ENCODE results near the gene SDK2. TPM values are rescaled to one million over a fixed set of nuclear protein-coding genes. Genes with fewer than 3 reads are reported as not detected.

The SDK2 gene
- polyA plus RNA-seq, 2 donors = 0.29 to 0.55 TPM

GRCh38 chr17:73354423-73355284, 289.6 kb downstream of the SDK2 start:
- WGBS, 2 donors = 92 to 94% methylated on average over 20 to 21 of the region's 21 CpGs
- Histone ChIP-seq H3K4me3 (ENCODE audit: low read depth in 1 of 2, low read length in 2 of 2) (no peak overlapping the region), H3K27me3 (ENCODE audit: control insufficient read depth in 1 of 2, insufficient read depth in 2 of 2, low read length in 2 of 2) (no peaks in the 10 kb centered on the region), H3K27ac (ENCODE audit: low read depth in 2 of 2, low read length in 1 of 2) (no peak overlapping the region), H3K4me1 (ENCODE audit: control insufficient read depth in 2 of 2, insufficient read depth in 2 of 2, low read length in 1 of 2) (peaks cover 5 to 11% of the 10 kb centered on the region in 2 donors), H3K36me3 (ENCODE audit: control insufficient read depth in 2 of 2, insufficient read depth in 2 of 2, low read length in 1 of 2) (no peaks in the 10 kb centered on the region), H3K9me3 (ENCODE audit: control insufficient read depth in 2 of 2, insufficient read depth in 1 of 2, low read depth in 1 of 2, low read length in 1 of 2) (no peaks in the 10 kb centered on the region)

DNA sequence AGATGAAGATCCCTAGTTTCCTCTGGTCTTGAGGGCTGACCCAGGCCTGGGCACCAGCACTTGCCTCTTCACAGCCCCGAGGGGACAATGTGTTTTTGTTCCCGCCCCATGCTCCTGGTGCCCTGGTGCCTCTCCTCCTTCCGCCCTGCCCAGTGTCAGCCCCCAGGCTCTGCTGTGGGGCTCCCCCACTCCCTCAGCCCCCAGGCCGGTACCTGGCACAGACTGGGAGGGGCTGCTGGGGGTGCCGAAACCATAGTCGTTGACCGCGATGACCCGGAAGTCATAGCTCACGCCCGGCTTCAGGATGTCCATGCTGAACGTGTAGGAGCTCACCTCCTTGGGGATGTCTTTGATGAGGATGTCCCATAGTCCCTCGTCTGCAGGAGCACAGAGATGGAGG, 292.0 kb downstream of the SDK2 start:
- no peaks in the 10 kb centered on the region for H3K9me3 ChIP-seq (ENCODE audit: control insufficient read depth in 2 of 2, insufficient read depth in 1 of 2, low read depth in 1 of 2, low read length in 1 of 2)
- 90 to 91% methylated on average over 13 of the region's 13 CpGs for WGBS, 2 donors
- no peak overlapping the region for H3K27ac ChIP-seq (ENCODE audit: low read depth in 2 of 2, low read length in 1 of 2)
- H3K4me3 ChIP-seq (ENCODE audit: low read depth in 1 of 2, low read length in 2 of 2) = no peak overlapping the region
- no peaks in the 10 kb centered on the region for H3K36me3 ChIP-seq (ENCODE audit: control insufficient read depth in 2 of 2, insufficient read depth in 2 of 2, low read length in 1 of 2)
- H3K27me3 ChIP-seq (ENCODE audit: control insufficient read depth in 1 of 2, insufficient read depth in 2 of 2, low read length in 2 of 2) = no peaks in the 10 kb centered on the region
- peaks cover 5 to 7% of the 10 kb centered on the region in 2 donors for H3K4me1 ChIP-seq (ENCODE audit: control insufficient read depth in 2 of 2, insufficient read depth in 2 of 2, low read length in 1 of 2)

GRCh38 chr17:73351764-73352163, 292.5 kb downstream of the SDK2 start:
- Histone ChIP-seq H3K4me1 (ENCODE audit: control insufficient read depth in 2 of 2, insufficient read depth in 2 of 2, low read length in 1 of 2) (peaks cover 5 to 7% of the 10 kb centered on the region in 2 donors), H3K36me3 (ENCODE audit: control insufficient read depth in 2 of 2, insufficient read depth in 2 of 2, low read length in 1 of 2) (no peaks in the 10 kb centered on the region), H3K27me3 (ENCODE audit: control insufficient read depth in 1 of 2, insufficient read depth in 2 of 2, low read length in 2 of 2) (no peaks in the 10 kb centered on the region), H3K4me3 (ENCODE audit: low read depth in 1 of 2, low read length in 2 of 2) (no peak overlapping the region), H3K27ac (ENCODE audit: low read depth in 2 of 2, low read length in 1 of 2) (no peak overlapping the region), H3K9me3 (ENCODE audit: control insufficient read depth in 2 of 2, insufficient read depth in 1 of 2, low read depth in 1 of 2, low read length in 1 of 2) (no peaks in the 10 kb centered on the region)
- WGBS, 2 donors = 77% methylated on average over 3 of the region's 3 CpGs

- 95 to 98% methylated on average over 5 of the region's 5 CpGs for WGBS, 2 donors
- Histone ChIP-seq H3K4me3 (ENCODE audit: low read depth in 1 of 2, low read length in 2 of 2) (no peak overlapping the region), H3K27ac (ENCODE audit: low read depth in 2 of 2, low read length in 1 of 2) (no peak overlapping the region), H3K36me3 (ENCODE audit: control insufficient read depth in 2 of 2, insufficient read depth in 2 of 2, low read length in 1 of 2) (no peaks in the 10 kb centered on the region), H3K4me1 (ENCODE audit: control insufficient read depth in 2 of 2, insufficient read depth in 2 of 2, low read length in 1 of 2) (peaks cover under 1 to 1% of the 10 kb centered on the region in 2 donors), H3K9me3 (ENCODE audit: control insufficient read depth in 2 of 2, insufficient read depth in 1 of 2, low read depth in 1 of 2, low read length in 1 of 2) (no peaks in the 10 kb centered on the region), H3K27me3 (ENCODE audit: control insufficient read depth in 1 of 2, insufficient read depth in 2 of 2, low read length in 2 of 2) (no peaks in the 10 kb centered on the region)
Measured at GRCh38 chr17:73350864-73351263, 293.4 kb downstream of the SDK2 start.

DNA sequence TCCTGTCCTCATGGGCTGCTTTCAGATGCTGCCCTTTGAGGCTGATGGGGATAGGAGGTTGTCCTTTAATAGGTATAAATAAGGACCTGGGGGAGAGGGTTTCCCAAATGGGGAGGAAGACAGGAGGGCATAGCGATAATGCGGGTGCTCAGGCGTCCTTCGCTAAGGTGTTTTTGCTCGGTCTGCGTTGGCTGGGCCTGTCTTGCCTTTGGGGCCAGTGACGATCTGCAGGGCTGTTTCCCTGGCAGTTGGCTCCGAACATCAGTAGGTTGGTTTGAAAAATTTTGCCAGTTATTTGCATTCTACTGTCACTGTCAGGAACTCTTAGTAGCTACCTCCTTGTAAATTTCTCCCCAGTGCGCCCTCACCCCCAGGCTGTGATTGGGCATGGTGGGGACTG, 294.6 kb downstream of the SDK2 start:
- WGBS, 2 donors = 93 to 94% methylated on average over 9 of the region's 9 CpGs
- no peaks in the 10 kb centered on the region for H3K9me3 ChIP-seq (ENCODE audit: control insufficient read depth in 2 of 2, insufficient read depth in 1 of 2, low read depth in 1 of 2, low read length in 1 of 2)
- no peaks in the 10 kb centered on the region for H3K36me3 ChIP-seq (ENCODE audit: control insufficient read depth in 2 of 2, insufficient read depth in 2 of 2, low read length in 1 of 2)
- peak overlapping the region in 1 of 2 donors; percentile 38 for H3K27ac ChIP-seq (ENCODE audit: low read depth in 2 of 2, low read length in 1 of 2)
- H3K4me3 ChIP-seq (ENCODE audit: low read depth in 1 of 2, low read length in 2 of 2) = no peak overlapping the region
- H3K27me3 ChIP-seq (ENCODE audit: control insufficient read depth in 1 of 2, insufficient read depth in 2 of 2, low read length in 2 of 2) = no peaks in the 10 kb centered on the region
- H3K4me1 ChIP-seq (ENCODE audit: control insufficient read depth in 2 of 2, insufficient read depth in 2 of 2, low read length in 1 of 2) = no peaks in the 10 kb centered on the region

GRCh38 chr17:73349138-73349537, 295.1 kb downstream of the SDK2 start:
- peak overlapping the region in 1 of 2 donors; percentile 42 for H3K27ac ChIP-seq (ENCODE audit: low read depth in 2 of 2, low read length in 1 of 2)
- WGBS, 2 donors = 59 to 72% methylated on average over 6 of the region's 6 CpGs

DNA sequence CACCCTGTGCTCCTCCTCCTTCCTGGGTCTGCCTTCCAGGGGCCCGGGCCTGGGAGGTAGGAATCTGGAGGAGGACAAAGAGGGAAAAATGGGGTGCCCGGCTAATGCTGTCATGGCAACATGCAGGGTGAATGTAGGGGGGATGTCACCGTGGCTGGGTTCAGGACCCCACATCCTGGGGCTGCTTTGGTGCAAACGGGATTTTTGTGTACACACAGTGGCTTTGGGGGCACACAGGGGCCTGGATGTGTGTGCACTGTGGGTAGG, 295.5 kb downstream of the SDK2 start:
- peak overlapping the region in 1 of 2 donors; percentile 42 for H3K27ac ChIP-seq (ENCODE audit: low read depth in 2 of 2, low read length in 1 of 2)
- no peaks in the 10 kb centered on the region for H3K4me1 ChIP-seq (ENCODE audit: control insufficient read depth in 2 of 2, insufficient read depth in 2 of 2, low read length in 1 of 2)
- 38 to 52% methylated on average over 3 to 4 of the region's 4 CpGs for WGBS, 2 donors
- no peaks in the 10 kb centered on the region for H3K36me3 ChIP-seq (ENCODE audit: control insufficient read depth in 2 of 2, insufficient read depth in 2 of 2, low read length in 1 of 2)
- H3K4me3 ChIP-seq (ENCODE audit: low read depth in 1 of 2, low read length in 2 of 2) = no peak overlapping the region
- H3K9me3 ChIP-seq (ENCODE audit: control insufficient read depth in 2 of 2, insufficient read depth in 1 of 2, low read depth in 1 of 2, low read length in 1 of 2) = no peaks in the 10 kb centered on the region
- H3K27me3 ChIP-seq (ENCODE audit: control insufficient read depth in 1 of 2, insufficient read depth in 2 of 2, low read length in 2 of 2) = no peaks in the 10 kb centered on the region

More at GRCh38 chr17:73349138-73349537, 295.1 kb downstream of the SDK2 start:
- no peaks in the 10 kb centered on the region for H3K36me3 ChIP-seq (ENCODE audit: control insufficient read depth in 2 of 2, insufficient read depth in 2 of 2, low read length in 1 of 2)
- H3K4me1 ChIP-seq (ENCODE audit: control insufficient read depth in 2 of 2, insufficient read depth in 2 of 2, low read length in 1 of 2) = no peaks in the 10 kb centered on the region
- H3K9me3 ChIP-seq (ENCODE audit: control insufficient read depth in 2 of 2, insufficient read depth in 1 of 2, low read depth in 1 of 2, low read length in 1 of 2) = no peaks in the 10 kb centered on the region
- H3K27me3 ChIP-seq (ENCODE audit: control insufficient read depth in 1 of 2, insufficient read depth in 2 of 2, low read length in 2 of 2) = no peaks in the 10 kb centered on the region
- no peak overlapping the region for H3K4me3 ChIP-seq (ENCODE audit: low read depth in 1 of 2, low read length in 2 of 2)

GRCh38 chr17:73348018-73348828, 296.0 kb downstream of the SDK2 start:
- Histone ChIP-seq H3K36me3 (ENCODE audit: control insufficient read depth in 2 of 2, insufficient read depth in 2 of 2, low read length in 1 of 2) (no peaks in the 10 kb centered on the region), H3K9me3 (ENCODE audit: control insufficient read depth in 2 of 2, insufficient read depth in 1 of 2, low read depth in 1 of 2, low read length in 1 of 2) (no peaks in the 10 kb centered on the region), H3K4me3 (ENCODE audit: low read depth in 1 of 2, low read length in 2 of 2) (no peak overlapping the region), H3K4me1 (ENCODE audit: control insufficient read depth in 2 of 2, insufficient read depth in 2 of 2, low read length in 1 of 2) (no peaks in the 10 kb centered on the region), H3K27ac (ENCODE audit: low read depth in 2 of 2, low read length in 1 of 2) (peak overlapping the region in 1 of 2 donors; percentile 0), H3K27me3 (ENCODE audit: control insufficient read depth in 1 of 2, insufficient read depth in 2 of 2, low read length in 2 of 2) (no peaks in the 10 kb centered on the region)
- 78 to 86% methylated on average over 19 of the region's 19 CpGs for WGBS, 2 donors

DNA sequence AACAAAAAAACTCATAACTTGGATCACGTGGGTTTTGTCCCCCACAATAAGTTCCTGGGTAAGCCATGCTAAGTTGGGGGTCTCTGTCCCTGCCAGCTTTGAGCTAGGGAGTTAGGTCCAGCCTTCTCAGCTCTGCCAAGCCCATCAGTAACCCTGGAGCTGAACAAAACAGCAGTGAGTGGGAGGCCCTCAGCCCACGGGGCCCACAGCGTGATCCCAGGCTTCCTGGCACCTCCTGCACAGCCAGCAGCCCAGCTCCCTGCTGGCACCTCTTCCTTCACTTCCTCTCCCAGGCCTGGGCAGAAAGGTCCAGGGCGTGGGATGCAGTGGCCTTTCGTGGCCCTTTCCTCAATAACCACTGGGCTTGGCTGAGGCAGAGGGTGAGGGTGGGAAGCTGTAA, 296.9 kb downstream of the SDK2 start:
- H3K36me3 ChIP-seq (ENCODE audit: control insufficient read depth in 2 of 2, insufficient read depth in 2 of 2, low read length in 1 of 2) = no peaks in the 10 kb centered on the region
- H3K27ac ChIP-seq (ENCODE audit: low read depth in 2 of 2, low read length in 1 of 2) = no peak overlapping the region
- peaks cover 0 to 5% of the 10 kb centered on the region in 2 donors for H3K4me1 ChIP-seq (ENCODE audit: control insufficient read depth in 2 of 2, insufficient read depth in 2 of 2, low read length in 1 of 2)
- no peak overlapping the region for H3K4me3 ChIP-seq (ENCODE audit: low read depth in 1 of 2, low read length in 2 of 2)
- no peaks in the 10 kb centered on the region for H3K27me3 ChIP-seq (ENCODE audit: control insufficient read depth in 1 of 2, insufficient read depth in 2 of 2, low read length in 2 of 2)
- 36 to 52% methylated on average over 5 of the region's 5 CpGs for WGBS, 2 donors
- no peaks in the 10 kb centered on the region for H3K9me3 ChIP-seq (ENCODE audit: control insufficient read depth in 2 of 2, insufficient read depth in 1 of 2, low read depth in 1 of 2, low read length in 1 of 2)
